ENCODE measurements around the gene SPTLC3. TPM values are rescaled to one million over a fixed set of nuclear protein-coding genes. Genes with fewer than 3 reads are reported as not detected.

SPTLC3 gene
- total RNA-seq, 3 donors from 2014 or later = 7.7 to 11.1 (median 7.9) TPM

DNA sequence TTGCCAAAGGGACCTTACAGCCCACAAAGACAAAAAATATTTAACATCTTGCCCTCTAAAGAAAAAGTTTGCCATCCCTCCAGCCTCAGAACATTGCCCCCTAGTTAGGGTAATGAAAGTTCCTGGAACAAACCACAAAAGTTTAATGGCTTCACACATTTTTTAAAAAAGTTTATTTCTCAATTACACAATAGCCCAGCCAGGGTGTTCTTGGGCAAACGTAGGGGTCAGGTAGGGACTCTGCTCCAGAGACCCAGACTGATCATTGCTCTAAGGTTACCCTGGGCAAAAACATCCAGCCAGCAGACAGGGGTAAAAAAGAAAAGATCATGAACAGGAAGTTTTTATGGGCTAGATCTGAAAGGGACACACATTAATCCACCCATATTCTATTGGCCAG lies 207.8 kb downstream of the SPTLC3 start:
- no peak for TF ChIP-seq POLR2A (IDR thresholded peaks at IDR 0.05)
- TF ChIP-seq POLR2AphosphoS5 (IDR thresholded peaks at IDR 0.05) = no peak
- TF ChIP-seq, protein P1, sequence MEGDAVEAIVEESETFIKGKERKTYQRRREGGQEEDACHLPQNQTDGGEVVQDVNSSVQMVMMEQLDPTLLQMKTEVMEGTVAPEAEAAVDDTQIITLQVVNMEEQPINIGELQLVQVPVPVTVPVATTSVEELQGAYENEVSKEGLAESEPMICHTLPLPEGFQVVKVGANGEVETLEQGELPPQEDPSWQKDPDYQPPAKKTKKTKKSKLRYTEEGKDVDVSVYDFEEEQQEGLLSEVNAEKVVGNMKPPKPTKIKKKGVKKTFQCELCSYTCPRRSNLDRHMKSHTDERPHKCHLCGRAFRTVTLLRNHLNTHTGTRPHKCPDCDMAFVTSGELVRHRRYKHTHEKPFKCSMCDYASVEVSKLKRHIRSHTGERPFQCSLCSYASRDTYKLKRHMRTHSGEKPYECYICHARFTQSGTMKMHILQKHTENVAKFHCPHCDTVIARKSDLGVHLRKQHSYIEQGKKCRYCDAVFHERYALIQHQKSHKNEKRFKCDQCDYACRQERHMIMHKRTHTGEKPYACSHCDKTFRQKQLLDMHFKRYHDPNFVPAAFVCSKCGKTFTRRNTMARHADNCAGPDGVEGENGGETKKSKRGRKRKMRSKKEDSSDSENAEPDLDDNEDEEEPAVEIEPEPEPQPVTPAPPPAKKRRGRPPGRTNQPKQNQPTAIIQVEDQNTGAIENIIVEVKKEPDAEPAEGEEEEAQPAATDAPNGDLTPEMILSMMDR (IDR thresholded peaks at IDR 0.05) = no peak
- Histone ChIP-seq H3K27me3 (peaks cover 0 to 11% of the 10 kb centered on the region in 2 donors), H3K36me3 (no peaks in the 10 kb centered on the region), H3K9me3 (no peaks in the 10 kb centered on the region), H3K4me1 (no peaks in the 10 kb centered on the region), H3K4me3 (no peak overlapping the region), H3K27ac (no peak overlapping the region)
- no peak for DNase-seq (ENCODE audit: low spot score in 2 of 2)
- intact Hi-C loops (cut with DNase I; ENCODE audit: low total_unique reads) = no loop called here

Other genes with a start within 250 kb of the SPTLC3 start
- gene ISM1, start 212.3 kb downstream of the SPTLC3 start, total RNA-seq = 10 to 100 TPM; 13.0 to 18.7 (median 15.2) TPM

Data from breast epithelium (tissue), 4 donors.